ENCODE results near the gene ZNF428. TPM values are rescaled to one million over a fixed set of nuclear protein-coding genes. Genes with fewer than 3 reads are reported as not detected.

ZNF428 gene
- total and polyA plus RNA-seq, 2 donors (not counting 1 experiment from before 2014, with no cell fraction given): 17.2 to 43.9 TPM

- H3K79me2 ChIP-seq (ENCODE audit: control insufficient read depth, insufficient read depth, low read length): no peaks in the 10 kb centered on the region
- H3K4me3 ChIP-seq (replicated peaks in 1 of 4; ENCODE audit: control extremely low read depth in 1 of 4, insufficient read depth in 1 of 4, low read depth in 3 of 4, low read length in 4 of 4): peak overlapping the region in 2 of 4 experiments; percentile 40 to 53
- H4K20me1 ChIP-seq (ENCODE audit: control insufficient read depth, extremely low read depth, insufficient read depth, low read length): no peaks in the 10 kb centered on the region
- H3K9me3 ChIP-seq (ENCODE audit: control insufficient read depth, insufficient read depth, low read depth, low read length): no peaks in the 10 kb centered on the region
- TF ChIP-seq CTCF (conservative IDR thresholded peaks at IDR 0.05 in 1 of 2, IDR thresholded peaks at IDR 0.05 in 1 of 2; ENCODE audit: low read depth in 1 of 2, low read length in 2 of 2): no peak
- TF ChIP-seq EZH2 (IDR thresholded peaks at IDR 0.05; ENCODE audit: low read length, missing control alignments): no peak
- no peak overlapping the region for H2AFZ ChIP-seq (ENCODE audit: low read length)
- no peak for DNase-seq (ENCODE audit: low read depth in 2 of 2)
- no peak overlapping the region for H3K9ac ChIP-seq (ENCODE audit: insufficient read depth, low read length)
- H3K4me1 ChIP-seq (ENCODE audit: control insufficient read depth, extremely low read depth, insufficient read depth, low read length): peaks cover 4% of the 10 kb centered on the region
- peak overlapping the region; percentile 78 for H3K4me2 ChIP-seq (ENCODE audit: extremely low read depth, insufficient read depth, low read length)
- H3K27ac ChIP-seq (ENCODE audit: insufficient read depth, low read length): no peak overlapping the region
- H3K36me3 ChIP-seq (ENCODE audit: control insufficient read depth, insufficient read depth, low read length): no peaks in the 10 kb centered on the region
- peaks cover 27% of the 10 kb centered on the region for H3K27me3 ChIP-seq (ENCODE audit: control insufficient read depth, insufficient read depth, low read length)
Observed at GRCh38 chr19:43640424-43640757, 21.0 kb upstream of the ZNF428 start.

- Histone ChIP-seq H3K4me3 (replicated peaks in 1 of 4; ENCODE audit: control extremely low read depth in 1 of 4, insufficient read depth in 1 of 4, low read depth in 3 of 4, low read length in 4 of 4) (peak within 1 kb of the TSS in 3 of 4 experiments; percentile 40 to 53 (median 51)), H4K20me1 (ENCODE audit: control insufficient read depth, extremely low read depth, insufficient read depth, low read length) (no peaks in the 10 kb centered on the region), H3K9me3 (ENCODE audit: control insufficient read depth, insufficient read depth, low read depth, low read length) (no peaks in the 10 kb centered on the region), H3K4me2 (ENCODE audit: extremely low read depth, insufficient read depth, low read length) (peak within 1 kb of the TSS; percentile 78), H3K4me1 (ENCODE audit: control insufficient read depth, extremely low read depth, insufficient read depth, low read length) (peaks cover 10% of the 10 kb centered on the region), H2AFZ (ENCODE audit: low read length) (peak within 1 kb of the TSS; percentile 59), H3K79me2 (ENCODE audit: control insufficient read depth, insufficient read depth, low read length) (no peaks in the 10 kb centered on the region), H3K9ac (ENCODE audit: insufficient read depth, low read length) (no peak within 1 kb of the TSS), H3K27me3 (ENCODE audit: control insufficient read depth, insufficient read depth, low read length) (peaks cover 32% of the 10 kb centered on the region), H3K27ac (ENCODE audit: insufficient read depth, low read length) (no peak within 1 kb of the TSS), H3K36me3 (ENCODE audit: control insufficient read depth, insufficient read depth, low read length) (no peaks in the 10 kb centered on the region)
- TF ChIP-seq CTCF (conservative IDR thresholded peaks at IDR 0.05 in 1 of 2, IDR thresholded peaks at IDR 0.05 in 1 of 2; ENCODE audit: low read depth in 1 of 2, low read length in 2 of 2) (no peak), EZH2 (IDR thresholded peaks at IDR 0.05; ENCODE audit: low read length, missing control alignments) (no peak)
- no peak for DNase-seq (ENCODE audit: low read depth in 2 of 2)
Observed at GRCh38 chr19:43639519-43640423, 20.3 kb upstream of the ZNF428 start, which contains the start of gene CADM4. Gene CADM4 (minus strand): TSS chr19:43639850. CDS start chr19:43639790, 60 bp downstream.

- Histone ChIP-seq H4K20me1 (ENCODE audit: control insufficient read depth, extremely low read depth, insufficient read depth, low read length) (no peaks in the 10 kb centered on the region), H2AFZ (ENCODE audit: low read length) (no peak overlapping the region), H3K36me3 (ENCODE audit: control insufficient read depth, insufficient read depth, low read length) (no peaks in the 10 kb centered on the region), H3K9ac (ENCODE audit: insufficient read depth, low read length) (no peak overlapping the region), H3K4me2 (ENCODE audit: extremely low read depth, insufficient read depth, low read length) (peak overlapping the region; percentile 13), H3K4me1 (ENCODE audit: control insufficient read depth, extremely low read depth, insufficient read depth, low read length) (peaks cover 12% of the 10 kb centered on the region), H3K79me2 (ENCODE audit: control insufficient read depth, insufficient read depth, low read length) (no peaks in the 10 kb centered on the region), H3K27ac (ENCODE audit: insufficient read depth, low read length) (no peak overlapping the region), H3K27me3 (ENCODE audit: control insufficient read depth, insufficient read depth, low read length) (peaks cover 33% of the 10 kb centered on the region), H3K9me3 (ENCODE audit: control insufficient read depth, insufficient read depth, low read depth, low read length) (no peaks in the 10 kb centered on the region), H3K4me3 (replicated peaks in 1 of 4; ENCODE audit: control extremely low read depth in 1 of 4, insufficient read depth in 1 of 4, low read depth in 3 of 4, low read length in 4 of 4) (peak overlapping the region in 1 of 4 experiments; percentile 2)
- no peak for DNase-seq (ENCODE audit: low read depth in 2 of 2)
- TF ChIP-seq EZH2 (IDR thresholded peaks at IDR 0.05; ENCODE audit: low read length, missing control alignments) (peak; percentile 92), CTCF (conservative IDR thresholded peaks at IDR 0.05 in 1 of 2, IDR thresholded peaks at IDR 0.05 in 1 of 2; ENCODE audit: low read depth in 1 of 2, low read length in 2 of 2) (no peak)
Observed at GRCh38 chr19:43638995-43639518, 19.6 kb upstream of the ZNF428 start.
